GM18907 (cell line): ENCODE measurements around the gene LGALS9.
"Not testable (repeated sequence)": the region's sequence is repeated elsewhere in the genome, so short reads cannot be mapped to it uniquely, and the experiment has no call there.

Experiments used
- ATAC-seq: cut with Tn5 transposase; IDR thresholded peaks from one replicate; pipeline ENCODE4 v1.9.1; 2021; ENCODE audit warnings: mild to moderate bottlenecking, moderate library complexity; ENCODE audit not compliant: unreplicated experiment

LGALS9 gene

DNA sequence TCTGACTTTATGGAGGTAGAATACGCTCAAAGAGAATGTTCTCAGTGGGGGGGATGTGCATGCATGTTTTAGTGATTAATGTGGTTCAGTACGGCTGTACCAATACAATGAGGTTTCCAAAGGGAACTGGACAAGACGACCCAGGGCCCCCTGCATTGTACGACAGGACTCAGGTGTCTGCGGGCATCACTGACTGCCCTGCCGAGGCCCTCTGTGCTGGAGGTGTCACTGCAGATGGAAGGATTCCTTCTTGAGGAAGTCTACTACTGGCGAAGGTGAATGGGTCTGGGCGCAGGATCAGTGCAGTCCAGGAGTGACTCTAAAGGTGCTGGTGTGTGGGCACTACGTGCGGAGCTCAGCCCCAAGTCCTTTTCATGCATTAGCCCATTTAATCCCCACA, 3.5 kb upstream of the LGALS9 start:
- ATAC-seq = no peak

GRCh38 chr17:27628376-27628775, 2.6 kb upstream of the LGALS9 start:
- ATAC-seq = no peak

DNA sequence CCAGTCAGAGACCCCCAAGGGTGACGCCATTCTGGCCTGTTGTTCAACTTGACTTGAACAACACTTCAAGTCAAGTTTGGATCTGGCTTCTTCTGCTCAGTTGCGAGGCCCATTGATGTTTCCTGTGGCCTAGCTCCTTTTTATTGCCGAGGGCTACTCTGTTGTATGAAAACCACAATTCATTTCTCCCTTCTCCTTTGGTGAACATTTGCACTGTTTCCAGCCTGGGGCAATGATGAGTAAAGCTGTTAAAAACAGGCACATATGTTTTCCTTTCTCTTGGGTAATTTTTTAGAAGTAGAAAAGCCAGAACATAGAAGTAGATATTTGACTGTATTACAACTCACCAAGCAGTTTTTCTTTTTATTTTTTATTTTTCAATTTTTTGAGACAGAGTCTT, 1.7 kb upstream of the LGALS9 start:
- not testable (repeated sequence) for ATAC-seq

- ATAC-seq = peak; percentile 44
These were observed 398 bp downstream of the LGALS9 start for GRCh38 chr17:27631411-27631760.

DNA sequence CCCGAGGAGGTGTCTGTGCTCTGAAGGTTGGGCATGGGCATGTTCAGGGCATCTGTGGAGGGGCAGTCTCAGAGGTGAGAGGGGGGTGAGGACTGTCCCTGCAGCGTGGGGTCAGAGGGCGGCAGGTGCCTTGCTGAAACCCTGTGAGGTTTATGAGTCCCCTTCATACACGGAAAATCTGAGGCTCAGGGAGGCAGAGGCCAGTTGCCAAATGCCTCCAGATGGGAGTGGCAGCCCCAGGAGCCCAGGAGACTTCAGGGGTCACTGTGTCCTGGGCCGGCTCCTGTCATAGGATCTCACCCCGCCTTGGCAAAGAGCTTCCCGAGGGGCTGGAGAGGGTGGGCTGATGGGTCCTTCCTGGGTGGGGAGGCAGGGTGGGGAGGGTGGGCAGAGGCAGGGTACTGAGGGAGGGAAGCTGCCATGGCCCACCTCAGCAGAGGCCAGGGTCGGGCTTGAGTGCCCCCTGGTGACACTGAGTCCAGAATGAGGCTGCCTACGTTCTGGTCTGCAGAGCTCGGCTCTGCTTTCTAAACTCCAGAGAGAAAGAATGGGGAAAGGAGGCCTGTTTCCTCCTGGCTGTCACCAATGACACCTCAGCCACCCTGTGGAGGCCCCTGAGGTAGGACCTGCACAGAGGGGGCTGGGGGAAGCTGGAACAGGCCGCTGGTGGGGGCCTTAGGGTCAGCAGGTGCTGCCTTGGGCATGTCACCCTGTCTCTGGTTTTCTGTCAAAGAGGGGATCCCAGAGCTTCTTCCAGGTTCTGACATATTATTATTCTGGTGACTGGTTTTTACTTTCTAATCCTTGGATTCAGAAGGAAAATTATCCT, 1.1 kb downstream of the LGALS9 start:
- no peak for ATAC-seq

GRCh38 chr17:27632766-27633165, 1.8 kb downstream of the LGALS9 start:
- ATAC-seq = not testable (repeated sequence)

DNA sequence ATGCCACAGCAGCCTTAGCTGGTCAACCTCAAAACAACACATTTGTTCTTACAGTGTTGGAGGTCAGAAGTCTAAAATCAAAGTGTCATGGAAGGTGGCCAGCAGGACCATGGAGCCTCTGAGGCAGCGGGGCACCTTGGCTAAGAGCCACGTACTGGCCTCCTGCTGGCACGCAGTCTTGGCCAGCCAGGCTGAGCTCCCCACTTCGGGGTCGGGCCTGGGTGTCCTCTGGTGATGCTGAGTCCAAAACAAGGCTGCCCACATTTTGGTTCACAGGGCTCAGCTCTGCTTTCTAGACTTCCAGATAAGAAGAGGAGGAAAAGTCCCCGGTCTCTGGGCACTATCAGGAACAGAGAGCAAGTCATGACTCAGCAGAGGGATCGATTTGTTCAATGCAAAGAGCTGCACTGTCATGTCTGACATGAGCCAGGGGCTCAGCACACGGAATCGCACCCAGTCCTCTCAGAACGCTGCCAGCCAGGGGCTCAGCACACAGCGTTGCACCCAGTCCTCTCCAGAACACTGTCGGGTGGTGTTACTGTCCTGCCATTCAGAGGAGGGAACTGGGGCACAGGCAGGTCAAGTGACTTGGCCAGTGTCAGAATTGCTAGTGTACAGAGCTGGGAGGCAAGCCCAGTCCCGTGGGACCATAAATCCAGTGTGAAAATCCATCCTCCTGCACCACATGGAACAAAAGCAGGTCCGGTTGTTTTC, 2.5 kb downstream of the LGALS9 start:
- ATAC-seq = no peak

GRCh38 chr17:27634026-27634335, 3.0 kb downstream of the LGALS9 start:
- no peak for ATAC-seq

DNA sequence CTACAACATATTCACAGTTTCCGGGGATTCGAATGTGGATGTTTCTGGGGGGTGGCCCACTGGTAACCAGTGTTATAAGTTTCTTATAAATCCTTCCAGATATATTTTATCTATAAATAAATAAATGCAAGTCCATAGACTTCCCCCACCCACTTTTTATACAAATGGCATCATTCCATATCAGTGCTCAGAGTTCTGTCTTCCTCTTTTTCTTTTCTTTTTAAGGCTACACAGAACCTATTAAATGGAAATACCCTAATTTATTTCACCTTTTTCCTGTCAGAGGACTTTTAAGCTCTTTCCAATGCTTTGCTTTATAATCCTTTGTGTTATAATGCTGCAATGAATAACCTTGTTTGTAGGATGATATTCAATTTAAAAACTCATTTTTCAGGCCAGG, 3.8 kb downstream of the LGALS9 start:
- ATAC-seq = no peak

DNA sequence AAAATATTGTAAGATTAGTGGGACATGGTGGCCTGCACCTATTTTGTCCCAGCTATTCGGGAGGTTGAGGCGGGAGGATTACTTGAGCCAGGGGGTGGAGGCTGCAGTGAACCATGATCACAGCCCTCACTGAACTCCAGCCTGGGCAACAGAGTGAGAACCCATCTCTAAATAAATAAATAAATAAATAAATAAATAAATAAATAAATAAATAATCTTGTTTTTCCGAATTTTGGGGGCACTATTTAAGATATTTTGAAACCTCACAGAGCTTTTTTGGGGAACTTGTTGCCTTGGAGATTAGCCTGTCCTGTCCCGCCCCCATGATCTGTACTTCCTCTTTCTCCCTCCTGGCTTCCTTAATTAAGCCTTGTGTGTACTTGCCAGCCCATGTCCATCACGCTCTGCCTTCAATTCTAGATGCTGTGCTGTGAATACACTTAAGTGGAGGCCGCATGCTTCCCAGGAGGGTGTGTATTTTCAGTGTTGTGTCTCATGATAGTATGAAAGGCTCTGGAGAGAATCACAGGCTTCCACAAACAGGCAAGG, 4.4 kb downstream of the LGALS9 start:
- ATAC-seq = peak; percentile 41

DNA sequence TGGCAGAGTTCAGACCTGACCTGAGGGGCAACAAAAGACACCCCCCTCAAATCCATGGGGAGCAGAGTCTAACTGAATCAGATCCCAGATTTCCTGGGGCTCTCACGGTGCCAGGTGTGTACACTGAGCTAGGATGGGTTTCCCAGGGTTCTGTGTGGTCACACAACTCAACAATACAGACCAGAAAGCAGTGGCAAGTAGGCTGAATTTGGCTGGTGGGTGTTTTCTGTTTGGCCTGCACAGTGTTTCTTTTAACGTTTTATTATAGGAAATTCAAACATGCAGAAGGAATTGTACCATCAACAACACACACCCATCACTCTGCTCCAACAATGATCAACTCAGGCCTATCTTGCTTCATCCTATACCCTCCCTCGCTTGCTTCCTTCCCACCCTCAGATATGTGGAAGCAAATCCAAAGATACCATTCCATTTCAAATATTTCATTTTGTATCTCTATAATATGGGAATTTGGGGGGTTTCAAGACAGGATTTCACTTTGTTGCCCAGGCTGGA, 5.1 kb downstream of the LGALS9 start:
- ATAC-seq = not testable (repeated sequence)

- ATAC-seq = not testable (repeated sequence)
These were observed 6.8 kb downstream of the LGALS9 start for GRCh38 chr17:27637818-27638217.

GRCh38 chr17:27638415-27638914, 7.5 kb downstream of the LGALS9 start:
- not testable (repeated sequence) for ATAC-seq

GRCh38 chr17:27640790-27641189, 9.8 kb downstream of the LGALS9 start:
- ATAC-seq = no peak

DNA sequence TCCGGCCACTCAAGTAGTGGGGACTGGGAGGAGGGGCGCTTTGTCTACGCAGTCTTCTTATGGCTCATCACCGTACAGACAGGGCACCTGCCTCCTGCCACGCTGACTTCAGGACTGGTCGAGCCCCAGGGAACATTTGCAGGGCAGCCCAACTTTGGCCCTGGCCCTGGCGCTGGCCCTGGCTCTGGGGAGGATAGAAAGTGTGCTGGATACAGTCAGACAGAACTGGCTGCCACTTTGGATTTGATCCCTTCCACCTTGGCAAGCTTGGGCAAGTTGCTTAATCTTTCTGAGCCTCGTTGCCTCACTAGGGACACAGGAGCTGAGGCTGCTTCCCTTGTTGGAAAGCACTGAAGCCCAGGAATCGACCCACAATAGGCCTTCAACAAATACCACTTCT, 13.6 kb downstream of the LGALS9 start:
- ATAC-seq = no peak

DNA sequence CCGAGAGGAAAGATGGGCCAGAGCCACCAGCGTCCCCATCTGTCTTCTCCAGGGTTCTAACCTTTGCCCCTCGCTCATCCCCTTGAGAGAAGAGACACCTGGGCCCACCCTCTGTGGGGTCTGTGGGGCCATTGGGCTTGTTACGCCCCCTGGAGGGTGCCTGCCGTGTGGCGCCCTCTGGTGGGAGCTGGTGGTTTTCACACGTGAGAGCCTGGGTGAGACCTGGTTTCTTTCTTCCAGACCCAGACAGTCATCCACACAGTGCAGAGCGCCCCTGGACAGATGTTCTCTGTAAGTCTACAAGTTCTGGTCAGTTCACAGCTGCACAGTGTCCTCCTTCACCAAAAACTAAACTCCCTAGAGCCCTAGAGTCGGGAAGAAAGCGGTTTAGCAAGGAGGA, 14.6 kb downstream of the LGALS9 start:
- not testable (repeated sequence) for ATAC-seq

DNA sequence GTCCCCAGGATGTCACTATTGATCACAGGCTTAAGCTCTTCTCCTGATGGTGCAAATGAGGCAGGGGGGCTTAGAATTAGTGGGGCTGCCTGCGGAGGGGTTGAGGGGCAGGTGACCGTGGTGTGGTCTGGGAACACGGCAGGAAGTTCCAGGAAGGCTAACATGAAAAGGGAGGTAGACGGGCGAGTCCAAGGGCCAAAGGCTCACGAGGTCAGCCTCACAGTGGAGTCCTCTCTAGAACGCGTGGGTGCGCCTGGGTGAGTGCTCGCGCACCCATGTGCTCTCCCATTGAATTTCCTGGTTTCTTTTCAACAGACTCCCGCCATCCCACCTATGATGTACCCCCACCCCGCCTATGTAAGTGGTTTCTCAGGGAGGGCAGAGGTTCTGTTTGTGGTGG, 15.2 kb downstream of the LGALS9 start:
- ATAC-seq = no peak

DNA sequence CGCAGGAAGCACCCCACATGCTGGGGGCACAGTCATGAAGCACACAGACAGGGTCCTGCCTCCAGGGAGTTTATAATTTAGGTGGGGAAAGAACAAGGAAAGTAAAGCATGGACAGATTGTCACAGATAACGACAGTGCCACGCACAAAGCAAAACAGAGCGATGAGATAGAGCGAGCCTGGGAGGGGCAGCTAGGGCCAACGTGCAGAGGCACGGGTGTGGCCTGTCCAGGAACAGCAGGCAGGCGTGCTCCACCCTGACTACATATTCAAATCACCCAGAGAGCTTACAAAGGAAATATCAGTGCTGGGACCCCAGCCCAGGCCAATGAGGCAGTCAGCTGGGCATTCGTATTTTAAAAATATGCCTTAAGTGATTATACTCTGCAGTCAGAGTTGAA, 16.8 kb downstream of the LGALS9 start:
- ATAC-seq = no peak

- ATAC-seq = not testable (repeated sequence)
These were observed 18.2 kb downstream of the LGALS9 start for GRCh38 chr17:27649111-27649571.

DNA sequence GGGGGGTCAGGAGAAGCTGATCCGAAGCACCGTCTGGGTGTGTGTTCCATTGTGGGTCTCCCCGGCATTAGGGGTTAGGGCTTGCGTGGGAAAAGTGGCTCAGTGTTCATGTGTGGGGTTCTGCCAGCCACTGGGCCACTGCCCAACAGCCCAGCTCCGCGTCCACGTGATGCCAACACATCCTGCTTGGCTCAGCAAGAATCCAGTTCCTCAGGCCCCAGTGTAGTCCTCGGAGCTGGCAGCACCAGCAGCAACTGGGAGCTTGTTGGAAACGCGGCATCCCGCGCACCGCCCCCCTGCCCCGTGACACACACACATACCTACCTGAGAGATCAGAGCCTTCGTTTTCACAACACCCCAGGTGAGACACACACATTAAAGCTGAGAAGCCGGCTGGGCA, 18.9 kb downstream of the LGALS9 start:
- no peak for ATAC-seq

- ATAC-seq = no peak
These were observed 19.8 kb downstream of the LGALS9 start for GRCh38 chr17:27650836-27651235.
